GM19351 (cell line): ENCODE data around the gene SPDEF.

Source experiments
- ATAC-seq: cut with Tn5 transposase; IDR thresholded peaks from one replicate; pipeline ENCODE4 v1.9.1; 2021; ENCODE audit warnings: mild to moderate bottlenecking, moderate library complexity; ENCODE audit not compliant: unreplicated experiment

Gene SPDEF

DNA sequence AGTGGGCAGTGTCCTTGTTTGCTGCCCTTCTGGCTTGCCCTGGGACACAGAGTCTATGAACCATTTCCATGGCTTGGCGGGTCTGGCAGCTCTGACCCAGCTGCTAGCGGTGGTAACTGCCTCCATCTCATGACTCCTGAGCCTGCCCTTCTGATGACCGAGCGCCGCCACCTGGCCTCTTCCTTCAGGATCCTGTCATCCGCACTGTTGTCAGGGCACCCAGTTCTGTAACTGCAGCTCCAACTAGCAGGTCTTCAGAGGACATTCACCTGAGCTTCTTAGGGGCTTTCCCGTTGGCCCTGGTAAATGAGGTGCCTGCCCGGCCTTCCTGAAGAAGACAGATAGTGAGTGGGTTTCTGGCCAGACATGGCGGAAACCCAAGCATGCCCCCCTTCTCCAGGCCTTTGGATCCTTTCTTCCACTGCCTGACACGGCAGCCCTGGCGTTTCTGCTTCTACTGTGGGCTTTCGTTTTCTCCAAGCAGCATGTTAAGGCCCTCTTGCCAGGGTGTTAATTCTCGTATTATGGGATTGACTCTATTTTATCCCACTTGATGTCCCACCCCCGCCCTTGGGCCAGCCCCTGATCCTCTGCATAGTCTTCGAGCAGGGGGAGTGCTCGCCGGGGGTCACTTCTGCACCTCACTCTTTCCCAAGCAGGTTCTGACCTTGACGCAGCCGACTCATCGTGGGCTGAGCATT is 65.6 kb downstream of the SPDEF start:
- no peak for ATAC-seq

DNA sequence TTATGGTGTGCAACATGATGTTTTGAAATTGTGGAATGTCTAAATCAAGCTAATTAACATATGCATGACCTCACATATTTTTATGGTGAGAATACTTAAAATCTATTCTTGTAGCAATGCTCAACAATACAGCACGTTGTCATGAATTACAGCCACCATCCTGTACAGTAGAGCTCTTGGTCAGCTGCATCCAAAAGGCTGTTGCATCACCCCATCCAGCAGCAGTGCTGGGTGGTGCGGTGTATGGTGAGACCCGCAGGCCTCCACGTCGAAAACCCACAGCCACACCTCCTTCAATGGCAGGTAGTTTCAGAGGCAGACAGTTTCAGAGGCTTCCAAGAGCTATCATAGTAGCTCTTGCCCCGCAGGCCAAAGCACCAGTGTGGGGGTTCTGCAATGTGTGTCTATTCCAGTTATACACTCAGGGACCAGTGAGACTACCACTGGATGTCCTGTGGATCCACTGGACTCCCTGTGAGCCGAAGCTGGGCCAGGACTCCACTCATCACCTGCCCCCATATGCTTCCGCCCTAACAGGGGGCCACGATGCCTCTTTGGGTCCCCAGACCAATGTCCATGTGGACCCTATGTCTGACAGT is 66.8 kb downstream of the SPDEF start:
- ATAC-seq: no peak
